A549 (cell line): ENCODE results near the gene PRDM12. TPM values are rescaled to one million over a fixed set of nuclear protein-coding genes. Genes with fewer than 3 reads are reported as not detected.

Source experiments
- ATAC-seq, 2 experiments: fragments of 200-7000 bp in 1 of 2; fragments of >200 bp in 1 of 2; cut with Nextera tagmentation in 1 of 2; cut with Tn5 transposase in 1 of 2; 3 replicates each; pipeline versions ENCODE4 v1.8.0 to v1.9.1; 2018 to 2020; ENCODE audit warnings: mild to moderate bottlenecking in 1 of 2, moderate library complexity in 1 of 2
- CTCF ChIA-PET: fragments of 300-600 bp; sonication (Branson Sonifier 250); formaldehyde crosslinking; extraction: SDS; loops from one replicate; lab custom pipeline; 2021; ENCODE audit warnings: antibody characterized with exemption, inconsistent platforms; lab: Yijun Ruan, JAX
- POLR2A ChIA-PET: fragments of 350-600 bp; formaldehyde crosslinking; extraction: SDS; loops from one replicate; lab custom pipeline; 2021; ENCODE audit warnings: antibody characterized with exemption, inconsistent platforms; lab: Yijun Ruan, JAX
- DNase-seq, 2 experiments: peaks; one replicate each; pipeline versions ENCODE4 v3.0.0 to v3.0.0-alpha.2; 2011 to 2016; ENCODE audit warnings: low read depth in 1 of 2, low spot score in 1 of 2
- FAIRE-seq: peaks from 2 replicates; lab custom pipeline; 2011; peaks lifted over from hg19 to GRCh38; lab: Jason Lieb, UNC
- H3K27ac ChIP-seq, 2 experiments: fragments of >200 bp; sonication (Bioruptor Twin); formaldehyde crosslinking; 3 replicates each; pipeline ENCODE4 v1.5.1; 2016 to 2017
- H3K4me1 ChIP-seq: fragments of >200 bp; sonication (Bioruptor Twin); formaldehyde crosslinking; 3 replicates; pipeline ENCODE4 v1.6.1; 2016
- H3K4me2 ChIP-seq: fragments of >200 bp; sonication (Bioruptor Twin); formaldehyde crosslinking; 3 replicates; pipeline ENCODE4 v1.6.1; 2016
- H3K4me3 ChIP-seq: fragments of >200 bp; sonication (Bioruptor Twin); formaldehyde crosslinking; 3 replicates; pipeline ENCODE4 v1.5.1; 2016
- H3K9me3 ChIP-seq: fragments of >200 bp; sonication (Bioruptor Twin); formaldehyde crosslinking; 3 replicates; pipeline ENCODE4 v1.6.1; 2016
- BHLHE40 ChIP-seq: IDR thresholded peaks from 2 replicates; pipeline ENCODE4 v1.6.1; 2012; ENCODE audit warnings: low read depth, low read length, inconsistent platforms
- CBX2 ChIP-seq: fragments of 200-600 bp; sonication (generic); IDR thresholded peaks from 2 replicates; pipeline ENCODE4 v1.6.1; 2016; ENCODE audit warnings: low read depth, mild to moderate bottlenecking, borderline replicate concordance
- CBX8 ChIP-seq: fragments of 200-600 bp; sonication (generic); IDR thresholded peaks from 2 replicates; pipeline ENCODE4 v1.6.1; 2016
- CTCF ChIP-seq: fragments of >200 bp; sonication (Bioruptor Twin); formaldehyde crosslinking; IDR thresholded peaks from 3 replicates; pipeline ENCODE4 v1.5.1; 2016
- EHF ChIP-seq: fragments of 250-450 bp; sonication (Bioruptor Pico); IDR thresholded peaks from 2 replicates; pipeline ENCODE4 v1.5.0; 2020; ENCODE audit warnings: mild to moderate bottlenecking
- EP300 ChIP-seq, 2 experiments: fragments of >200 bp; sonication (Bioruptor Twin); formaldehyde crosslinking; IDR thresholded peaks; 2 replicates in 1 of 2; 3 replicates in 1 of 2; pipeline ENCODE4 v1.6.1; 2016 to 2017
- ESRRA ChIP-seq: fragments of 150-350 bp; IDR thresholded peaks from 2 replicates; pipeline ENCODE4 v1.6.1; 2014; ENCODE audit warnings: mild to moderate bottlenecking, low read length, borderline replicate concordance
- FOSB ChIP-seq: fragments of 250-450 bp; sonication (Bioruptor Pico); IDR thresholded peaks from 2 replicates; pipeline ENCODE4 v1.5.0; 2020; ENCODE audit warnings: mild to moderate bottlenecking, moderate library complexity
- FOXS1 ChIP-seq: fragments of 250-450 bp; sonication (Bioruptor Pico); IDR thresholded peaks from 2 replicates; pipeline ENCODE4 v1.5.0; 2020; ENCODE audit warnings: mild to moderate bottlenecking, moderate library complexity
- GATA3 ChIP-seq: IDR thresholded peaks from 2 replicates; pipeline ENCODE4 v1.6.1; 2012; ENCODE audit warnings: borderline replicate concordance
- HDAC2 ChIP-seq: fragments of 200-600 bp; sonication (generic); IDR thresholded peaks from 2 replicates; pipeline ENCODE4 v1.6.1; 2016
- HEYL ChIP-seq: fragments of 250-450 bp; sonication (Bioruptor Pico); IDR thresholded peaks from 2 replicates; pipeline ENCODE4 v1.8.0; 2021; ENCODE audit warnings: mild to moderate bottlenecking, moderate library complexity
- HMGXB4 ChIP-seq: fragments of 250-450 bp; sonication (Bioruptor Pico); IDR thresholded peaks from 2 replicates; pipeline ENCODE4 v1.5.0; 2021; ENCODE audit warnings: mild to moderate bottlenecking, moderate library complexity, borderline replicate concordance
- MYC ChIP-seq: IDR thresholded peaks from 2 replicates; pipeline ENCODE4 v1.6.1; 2012; ENCODE audit warnings: mild to moderate bottlenecking, inconsistent platforms, low read length, improper control_type of control experiment, borderline replicate concordance
- PHF8 ChIP-seq: fragments of 200-600 bp; sonication (generic); IDR thresholded peaks from 2 replicates; pipeline ENCODE4 v1.6.1; 2016; ENCODE audit warnings: low read depth, mild to moderate bottlenecking, antibody characterized with exemption, moderate library complexity, borderline replicate concordance
- POLR2AphosphoS2 ChIP-seq: conservative IDR thresholded peaks from 2 replicates; pipeline ENCODE4 v1.6.1; 2012; ENCODE audit warnings: low read length, improper control_type of control experiment, inconsistent platforms
- RAD21 ChIP-seq, 2 experiments: fragments of >200 bp in 1 of 2; sonication (Bioruptor Twin) in 1 of 2; formaldehyde crosslinking in 1 of 2; IDR thresholded peaks in 1 of 2; conservative IDR thresholded peaks in 1 of 2; 2 replicates in 1 of 2; 3 replicates in 1 of 2; pipeline ENCODE4 v1.6.1; 2012 to 2018; ENCODE audit warnings: inconsistent platforms in 1 of 2
- RCOR1 ChIP-seq: fragments of 150-350 bp; IDR thresholded peaks from 2 replicates; pipeline ENCODE4 v1.6.1; 2014; ENCODE audit warnings: antibody characterized with exemption, low read length, low read depth
- RNF2 ChIP-seq: fragments of 200-600 bp; sonication (generic); IDR thresholded peaks from 2 replicates; pipeline ENCODE4 v1.6.1; 2016; ENCODE audit warnings: low read depth, mild to moderate bottlenecking, antibody characterized with exemption, moderate library complexity, borderline replicate concordance
- SMC3 ChIP-seq: fragments of >200 bp; sonication (Bioruptor Twin); formaldehyde crosslinking; IDR thresholded peaks from 3 replicates; pipeline ENCODE4 v1.6.1; 2018; ENCODE audit warnings: inconsistent platforms
- TFCP2L1 ChIP-seq: fragments of 250-450 bp; sonication (Bioruptor Pico); IDR thresholded peaks from 2 replicates; pipeline ENCODE4 v1.5.0; 2021; ENCODE audit warnings: mild to moderate bottlenecking
- TP53 ChIP-seq: fragments of 250-450 bp; sonication (Bioruptor Pico); IDR thresholded peaks from 2 replicates; pipeline ENCODE4 v1.5.0; 2021; ENCODE audit warnings: mild to moderate bottlenecking, moderate library complexity
- USF2 ChIP-seq: fragments of 450-650 bp; IDR thresholded peaks from 2 replicates; pipeline ENCODE4 v1.6.1; 2014; ENCODE audit warnings: antibody characterized with exemption
- ZC3H11A ChIP-seq: fragments of 450-650 bp; IDR thresholded peaks from 2 replicates; pipeline ENCODE4 v1.6.1; 2014; ENCODE audit warnings: antibody characterized with exemption, mild to moderate bottlenecking
- ZSCAN20 ChIP-seq: fragments of 250-450 bp; sonication (Bioruptor Pico); IDR thresholded peaks from 2 replicates; pipeline ENCODE4 v1.8.0; 2022; ENCODE audit warnings: mild to moderate bottlenecking, moderate library complexity
- WGBS: methylation state at CpG from one replicate; pipeline ENCODE4 v1.1.6; 2017; ENCODE audit errors: missing lambda C conversion rate; 5-methylcytosine and 5-hydroxymethylcytosine counted together
- polyA plus RNA-seq, 4 experiments: library from polyadenylated mRNA; depleted of rRNA in 3 of 4; stranded (reverse); fragments of >200 nt; fragmentation: RNase III in 1 of 4; extraction: RNeasy Plus Mini Kit Qiagen cat#74134 plus additional on column Dnase treatment in 1 of 4; gene quantifications; 2 replicates in 3 of 4; 3 replicates in 1 of 4; pipeline ENCODE4 v1.2.3, GENCODE V29; 2011 to 2017
- TF ChIP-seq, protein P1 (sequence below): fragments of 250-450 bp; sonication (Bioruptor Pico); IDR thresholded peaks from 2 replicates; pipeline ENCODE4 v1.5.0; 2020; ENCODE audit warnings: low read depth, mild to moderate bottlenecking, moderate library complexity

Gene PRDM12
- polyA plus RNA-seq, 2 of the 4 experiments (the other 2 are of a cell fraction) = 0.09 to 0.17 TPM

DNA sequence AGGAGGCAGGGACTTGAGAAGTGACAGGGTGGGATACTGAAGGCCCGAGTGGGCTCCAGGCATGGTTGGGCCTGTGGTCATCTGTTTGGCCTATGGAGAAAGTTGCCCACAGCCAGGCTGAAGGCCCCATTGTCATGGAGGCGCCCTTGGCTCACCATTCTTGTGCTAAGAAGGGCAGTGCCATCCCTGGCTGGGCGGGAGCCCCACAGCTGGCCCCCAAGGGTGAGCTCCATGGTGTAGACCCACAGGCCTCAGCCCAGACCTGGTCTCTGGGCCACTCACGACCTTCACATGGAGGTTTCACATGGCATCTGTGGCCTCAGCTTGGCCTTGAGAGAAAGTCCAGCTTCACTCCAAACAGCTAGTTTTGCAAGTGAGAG, 34.3 kb upstream of the PRDM12 start:
- H3K4me1 ChIP-seq = no peaks in the 10 kb centered on the region
- no peak for TF ChIP-seq HDAC2
- TF ChIP-seq GATA3 = no peak
- no peak for TF ChIP-seq RAD21 (conservative IDR thresholded peaks at IDR 0.05 in 1 of 2, IDR thresholded peaks at IDR 0.05 in 1 of 2)
- TF ChIP-seq CTCF = no peak
- TF ChIP-seq EHF (CRISPR knock-in tag) = no peak
- TF ChIP-seq HEYL (CRISPR knock-in tag) = no peak
- no peak for TF ChIP-seq ZSCAN20 (CRISPR knock-in tag)
- TF ChIP-seq RCOR1 = no peak
- no peak for TF ChIP-seq MYC
- TF ChIP-seq ZC3H11A = no peak
- no peak for TF ChIP-seq ESRRA
- TF ChIP-seq FOXS1 (CRISPR knock-in tag) = no peak
- no peak for TF ChIP-seq RNF2
- TF ChIP-seq SMC3 = no peak
- no peak for TF ChIP-seq FOSB (CRISPR knock-in tag)
- no peak for TF ChIP-seq TP53
- no peak for TF ChIP-seq EP300 (IDR thresholded peaks at IDR 0.05)
- TF ChIP-seq, protein P1, sequence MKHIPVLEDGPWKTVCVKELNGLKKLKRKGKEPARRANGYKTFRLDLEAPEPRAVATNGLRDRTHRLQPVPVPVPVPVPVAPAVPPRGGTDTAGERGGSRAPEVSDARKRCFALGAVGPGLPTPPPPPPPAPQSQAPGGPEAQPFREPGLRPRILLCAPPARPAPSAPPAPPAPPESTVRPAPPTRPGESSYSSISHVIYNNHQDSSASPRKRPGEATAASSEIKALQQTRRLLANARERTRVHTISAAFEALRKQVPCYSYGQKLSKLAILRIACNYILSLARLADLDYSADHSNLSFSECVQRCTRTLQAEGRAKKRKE = no peak
- TF ChIP-seq PHF8 = no peak
- TF ChIP-seq, all 56 proteins: peak for 0
- ChIA-PET POLR2A (no interaction called here), CTCF (interaction anchor here (0.6 to 1.1 kb wide), 3 partner anchors 52 to 1702 kb away, joined by 3 to 5 read pairs (median 3); no protein-coding TSS in a partner anchor)
- no peak overlapping the region for H3K4me2 ChIP-seq
- FAIRE-seq = no peak
- H3K27ac ChIP-seq = no peak overlapping the region
- WGBS = 86% methylated on average over 3 of the region's 4 CpGs
- ATAC-seq = no peak
- no peak for DNase-seq
- no peak overlapping the region for H3K4me3 ChIP-seq
- no peaks in the 10 kb centered on the region for H3K9me3 ChIP-seq

DNA sequence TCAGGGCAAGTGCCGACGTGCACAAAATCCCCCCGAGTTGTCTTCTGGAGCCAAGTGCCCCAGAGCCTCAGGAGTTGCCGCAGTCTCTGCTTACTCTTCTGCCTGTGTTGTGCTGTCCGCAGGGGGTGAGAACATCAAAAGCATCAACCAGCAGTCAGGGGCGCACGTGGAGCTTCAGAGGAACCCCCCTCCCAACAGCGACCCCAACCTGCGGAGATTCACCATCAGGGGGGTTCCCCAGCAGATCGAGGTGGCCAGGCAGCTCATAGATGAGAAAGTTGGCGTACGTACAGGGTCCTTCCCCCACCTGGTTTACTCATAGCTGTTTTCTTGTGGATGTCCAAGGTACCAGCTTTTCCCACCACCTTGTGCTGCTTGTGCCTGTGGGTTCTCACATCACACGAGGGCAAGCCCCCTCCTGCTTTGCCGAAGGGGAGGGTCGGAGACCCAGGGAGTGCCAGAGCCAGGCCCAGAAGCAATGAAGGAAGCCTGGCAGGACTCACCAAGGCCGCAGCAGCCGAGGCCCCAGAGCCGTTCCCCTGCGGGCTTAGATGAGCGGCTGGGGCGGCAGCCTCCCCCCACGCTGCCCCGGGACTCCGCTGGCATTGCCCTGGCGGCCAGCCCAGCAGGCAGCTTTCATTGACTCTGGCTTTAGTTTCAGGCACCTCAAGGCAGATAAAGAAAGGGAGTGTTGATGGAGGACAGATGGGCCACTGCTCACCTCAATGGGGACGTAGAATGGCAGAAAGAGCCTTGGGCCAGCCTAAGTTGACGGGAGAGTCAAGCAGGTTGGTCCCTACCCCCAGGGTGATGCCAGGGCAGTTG, 33.7 kb upstream of the PRDM12 start:
- TF ChIP-seq POLR2AphosphoS2 (no peak), TP53 (no peak), RAD21 (conservative IDR thresholded peaks at IDR 0.05 in 1 of 2, IDR thresholded peaks at IDR 0.05 in 1 of 2) (no peak), CBX2 (no peak), ESRRA (no peak), CBX8 (no peak), BHLHE40 (no peak), TFCP2L1 (CRISPR knock-in tag) (no peak), EHF (CRISPR knock-in tag) (no peak), USF2 (no peak), HMGXB4 (no peak)
- FAIRE-seq (no peak), ATAC-seq (no peak), DNase-seq (no peak)
- Histone ChIP-seq H3K4me1 (no peaks in the 10 kb centered on the region), H3K9me3 (no peaks in the 10 kb centered on the region), H3K27ac (no peak overlapping the region), H3K4me2 (no peak overlapping the region), H3K4me3 (no peak overlapping the region)
- WGBS = 94% methylated on average over 27 of the region's 27 CpGs
- CTCF ChIA-PET = interaction anchor here (0.6 to 1.0 kb wide), 6 partner anchors 14 to 1702 kb away, joined by 3 to 5 read pairs (median 3); no protein-coding TSS in a partner anchor
- POLR2A ChIA-PET = no interaction called here
